ENCODE data around the gene TMCC1.

The TMCC1 gene

DNA sequence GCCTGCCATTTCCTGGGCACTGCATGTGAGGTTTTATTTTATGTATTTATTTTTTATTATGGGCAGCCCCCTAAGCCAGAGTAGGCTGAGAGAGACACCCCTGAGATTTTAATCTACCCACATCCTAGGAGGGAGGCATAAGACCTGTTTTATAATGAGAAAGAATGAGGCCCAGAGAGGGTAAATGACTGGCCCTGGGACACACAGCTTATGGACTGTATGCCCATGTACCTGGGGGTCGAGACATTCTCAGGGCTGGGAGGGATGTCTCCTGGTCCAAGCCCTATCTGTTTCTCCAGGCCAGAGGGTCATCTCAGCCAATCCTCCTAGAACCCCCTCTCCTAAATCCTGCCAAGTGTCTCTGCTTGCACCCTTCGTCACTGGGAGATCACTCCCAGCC lies 293.2 kb downstream of the TMCC1 start:
- TF ChIP-seq, protein P1, sequence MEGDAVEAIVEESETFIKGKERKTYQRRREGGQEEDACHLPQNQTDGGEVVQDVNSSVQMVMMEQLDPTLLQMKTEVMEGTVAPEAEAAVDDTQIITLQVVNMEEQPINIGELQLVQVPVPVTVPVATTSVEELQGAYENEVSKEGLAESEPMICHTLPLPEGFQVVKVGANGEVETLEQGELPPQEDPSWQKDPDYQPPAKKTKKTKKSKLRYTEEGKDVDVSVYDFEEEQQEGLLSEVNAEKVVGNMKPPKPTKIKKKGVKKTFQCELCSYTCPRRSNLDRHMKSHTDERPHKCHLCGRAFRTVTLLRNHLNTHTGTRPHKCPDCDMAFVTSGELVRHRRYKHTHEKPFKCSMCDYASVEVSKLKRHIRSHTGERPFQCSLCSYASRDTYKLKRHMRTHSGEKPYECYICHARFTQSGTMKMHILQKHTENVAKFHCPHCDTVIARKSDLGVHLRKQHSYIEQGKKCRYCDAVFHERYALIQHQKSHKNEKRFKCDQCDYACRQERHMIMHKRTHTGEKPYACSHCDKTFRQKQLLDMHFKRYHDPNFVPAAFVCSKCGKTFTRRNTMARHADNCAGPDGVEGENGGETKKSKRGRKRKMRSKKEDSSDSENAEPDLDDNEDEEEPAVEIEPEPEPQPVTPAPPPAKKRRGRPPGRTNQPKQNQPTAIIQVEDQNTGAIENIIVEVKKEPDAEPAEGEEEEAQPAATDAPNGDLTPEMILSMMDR (IDR thresholded peaks at IDR 0.05; ENCODE audit: unreplicated experiment in 3 of 3) = no peak
- Mint-ChIP-seq H3K27ac (peak overlapping the region; percentile 94 to 99 (median 99)), H3K4me3 (peak overlapping the region in 1 of 3 experiments; percentile 34), H3K9me3 (no peaks in the 10 kb centered on the region), H3K4me1 (peaks cover 78% of the 10 kb centered on the region), H3K27me3 (ENCODE audit: low read depth) (peaks cover 10% of the 10 kb centered on the region), H3K36me3 (ENCODE audit: low read depth) (no peaks in the 10 kb centered on the region)

DNA sequence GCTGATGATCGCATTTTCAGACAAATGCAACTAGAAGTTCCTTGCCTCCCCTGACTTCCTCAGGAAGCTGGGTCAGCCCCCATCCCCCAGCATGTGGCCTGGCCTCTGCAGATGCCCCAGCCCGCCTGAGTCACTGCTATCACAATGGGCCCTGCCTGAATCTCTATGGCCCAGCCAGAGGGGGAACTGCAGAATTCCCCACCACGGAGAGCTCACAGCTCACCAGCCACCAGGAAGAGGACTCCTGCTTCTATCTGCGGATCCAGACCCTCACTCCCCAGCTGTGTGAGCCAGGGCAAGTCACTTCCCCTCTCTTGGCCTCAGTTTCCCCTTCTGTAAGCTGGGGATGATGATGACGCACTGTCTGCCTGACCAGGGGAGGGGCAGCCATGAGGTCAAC lies 293.9 kb downstream of the TMCC1 start:
- peak overlapping the region; percentile 94 to 99 (median 99) for H3K27ac Mint-ChIP-seq
- no peaks in the 10 kb centered on the region for H3K36me3 Mint-ChIP-seq (ENCODE audit: low read depth)
- H3K4me1 Mint-ChIP-seq = peaks cover 84% of the 10 kb centered on the region
- no peaks in the 10 kb centered on the region for H3K9me3 Mint-ChIP-seq
- H3K27me3 Mint-ChIP-seq (ENCODE audit: low read depth) = peaks cover 6% of the 10 kb centered on the region
- TF ChIP-seq, protein P1 (IDR thresholded peaks at IDR 0.05; ENCODE audit: unreplicated experiment in 3 of 3) = no peak
- peak overlapping the region; percentile 31 to 50 (median 49) for H3K4me3 Mint-ChIP-seq

DNA sequence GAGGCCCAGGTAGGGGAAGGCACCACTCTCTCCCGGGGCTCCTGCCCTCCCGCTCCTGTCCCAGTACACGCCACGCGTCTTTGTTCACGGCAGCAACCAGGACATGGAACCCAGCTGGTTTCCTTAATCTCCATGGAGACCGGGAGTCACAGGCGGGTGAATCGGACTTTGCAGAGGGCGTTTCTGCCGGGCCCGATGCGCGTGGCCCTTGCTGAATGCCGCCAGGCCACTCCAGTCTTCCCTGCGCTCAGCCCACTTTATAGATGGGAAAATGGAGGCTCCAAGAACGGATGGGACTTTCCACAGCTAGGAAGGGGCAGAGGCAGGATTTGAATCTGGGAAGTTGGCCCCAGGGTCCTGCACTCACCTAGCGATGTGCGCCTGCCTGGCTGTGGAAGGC lies 294.4 kb downstream of the TMCC1 start:
- H3K4me1 Mint-ChIP-seq = peaks cover 84% of the 10 kb centered on the region
- TF ChIP-seq, protein P1 (IDR thresholded peaks at IDR 0.05; ENCODE audit: unreplicated experiment in 3 of 3) = no peak
- no peaks in the 10 kb centered on the region for H3K9me3 Mint-ChIP-seq
- H3K27ac Mint-ChIP-seq = peak overlapping the region; percentile 99
- no peaks in the 10 kb centered on the region for H3K36me3 Mint-ChIP-seq (ENCODE audit: low read depth)
- peaks cover 3% of the 10 kb centered on the region for H3K27me3 Mint-ChIP-seq (ENCODE audit: low read depth)
- peak overlapping the region in 1 of 3 experiments; percentile 36 for H3K4me3 Mint-ChIP-seq

DNA sequence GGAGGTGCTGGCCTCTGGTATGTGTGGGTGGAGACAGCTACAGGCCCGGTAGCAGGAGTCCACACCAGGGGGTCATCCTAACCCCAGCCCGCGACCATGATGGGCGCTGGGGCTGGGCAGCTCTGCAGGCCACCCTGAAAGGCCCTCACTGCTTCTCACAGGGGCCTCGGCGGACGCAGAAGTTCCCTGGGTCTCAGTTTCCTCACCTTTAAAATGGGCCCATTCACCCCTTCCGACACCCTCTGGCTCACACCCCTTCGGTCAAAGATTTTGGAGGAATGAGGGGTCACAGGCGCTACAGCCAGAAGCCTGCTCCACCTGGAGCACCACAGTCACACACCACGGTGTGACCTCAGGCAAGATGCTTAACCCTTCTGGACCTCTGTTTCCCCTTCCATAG lies 295.0 kb downstream of the TMCC1 start:
- H3K27me3 Mint-ChIP-seq (ENCODE audit: low read depth) = no peaks in the 10 kb centered on the region
- H3K4me1 Mint-ChIP-seq = peaks cover 85% of the 10 kb centered on the region
- TF ChIP-seq, protein P1 (IDR thresholded peaks at IDR 0.05; ENCODE audit: unreplicated experiment in 3 of 3) = no peak
- H3K27ac Mint-ChIP-seq = peak overlapping the region; percentile 99
- no peaks in the 10 kb centered on the region for H3K36me3 Mint-ChIP-seq (ENCODE audit: low read depth)
- H3K4me3 Mint-ChIP-seq = peak overlapping the region in 2 of 3 experiments; percentile 36 to 48
- no peaks in the 10 kb centered on the region for H3K9me3 Mint-ChIP-seq

DNA sequence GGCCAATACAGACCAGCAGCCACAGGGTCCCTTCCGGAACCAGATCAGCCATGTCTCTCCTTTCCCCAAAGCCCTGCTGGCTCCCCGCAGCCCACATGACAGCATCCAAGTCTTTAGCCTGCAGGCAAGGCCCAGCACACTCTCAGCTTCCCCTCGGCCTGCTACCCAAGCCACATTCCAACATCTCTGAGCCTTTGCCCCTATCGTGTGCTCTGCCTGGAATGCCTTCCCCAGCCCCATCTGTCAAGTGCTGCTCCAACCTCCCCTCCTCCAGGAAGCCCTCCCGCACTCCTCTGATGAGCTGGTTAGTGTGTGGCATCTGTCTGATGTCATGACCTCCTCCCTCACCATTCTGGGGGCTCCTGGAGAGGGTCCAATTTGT lies 295.5 kb downstream of the TMCC1 start:
- Mint-ChIP-seq H3K27me3 (ENCODE audit: low read depth) (no peaks in the 10 kb centered on the region), H3K9me3 (no peaks in the 10 kb centered on the region), H3K4me3 (peak overlapping the region; percentile 7 to 61 (median 48)), H3K4me1 (peaks cover 85% of the 10 kb centered on the region), H3K27ac (peak overlapping the region; percentile 99), H3K36me3 (ENCODE audit: low read depth) (no peaks in the 10 kb centered on the region)
- TF ChIP-seq, protein P1 (IDR thresholded peaks at IDR 0.05; ENCODE audit: unreplicated experiment in 3 of 3) = no peak

Measured in nephron (organoid).